GM19397 (cell line): ENCODE measurements around the gene RLN3.

Experiments
- ATAC-seq: cut with Tn5 transposase; IDR thresholded peaks from one replicate; pipeline ENCODE4 v1.9.1; 2021; ENCODE audit warnings: mild to moderate bottlenecking, moderate library complexity; ENCODE audit not compliant: unreplicated experiment

Gene RLN3

DNA sequence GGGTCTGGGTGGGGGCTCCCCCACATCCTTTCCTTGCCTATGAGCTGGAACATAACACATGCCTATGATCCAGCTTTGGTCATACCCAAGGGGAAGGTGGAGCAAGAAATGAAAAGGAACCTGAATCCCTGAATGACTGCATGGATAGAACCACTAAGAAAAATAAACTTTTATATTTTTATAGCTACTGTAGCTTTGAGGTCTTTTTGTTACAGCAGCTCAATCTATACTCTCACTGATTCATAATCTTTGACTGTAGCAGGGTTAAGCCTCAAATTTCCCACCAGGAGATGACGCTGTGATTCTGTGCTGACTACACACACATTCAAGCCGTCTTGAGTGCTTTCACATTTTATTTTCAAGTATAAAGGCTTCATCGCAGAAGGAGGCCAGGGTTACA, 25.1 kb downstream of the RLN3 start:
- no peak for ATAC-seq

DNA sequence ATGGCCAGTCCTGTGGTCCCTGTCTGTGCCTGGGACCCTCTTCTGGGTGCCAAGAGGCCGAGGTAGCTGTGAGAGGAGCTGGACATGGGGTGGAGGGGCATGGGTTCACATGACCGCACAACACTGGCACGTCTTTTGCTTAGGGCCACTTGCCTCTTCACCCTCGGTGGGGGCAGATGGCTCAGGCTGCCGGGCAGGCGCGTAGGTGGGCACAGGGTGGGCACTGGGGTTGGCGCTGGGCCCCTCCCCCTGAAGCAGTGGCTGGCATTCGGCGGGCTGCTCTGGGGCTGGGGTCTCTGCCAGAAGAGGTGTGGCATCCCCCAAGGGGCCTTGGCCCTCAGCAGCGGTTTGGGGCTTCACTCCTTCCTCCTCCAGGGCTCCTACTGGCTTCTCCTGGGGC, 25.6 kb downstream of the RLN3 start:
- no peak for ATAC-seq

DNA sequence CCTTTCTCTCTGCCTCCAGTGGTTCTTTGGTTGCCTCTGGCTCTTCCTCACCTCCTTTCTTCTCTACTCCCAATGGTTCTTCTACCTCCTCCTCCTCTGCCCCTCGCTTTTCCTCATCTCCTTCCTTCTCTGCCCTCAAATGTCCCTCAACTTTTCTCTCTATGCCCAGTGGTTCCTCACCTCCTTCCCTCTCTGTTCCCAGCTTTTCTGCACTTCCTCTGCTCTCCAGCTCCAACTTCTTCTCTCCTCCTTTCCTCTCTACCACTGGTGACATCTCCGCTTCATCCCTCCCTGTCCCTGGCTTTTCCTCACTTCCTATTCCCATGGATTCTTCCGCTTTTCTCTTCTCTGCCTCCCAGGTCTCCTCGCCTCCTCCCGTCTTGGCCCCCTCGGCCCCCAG, 26.2 kb downstream of the RLN3 start:
- ATAC-seq: no peak

DNA sequence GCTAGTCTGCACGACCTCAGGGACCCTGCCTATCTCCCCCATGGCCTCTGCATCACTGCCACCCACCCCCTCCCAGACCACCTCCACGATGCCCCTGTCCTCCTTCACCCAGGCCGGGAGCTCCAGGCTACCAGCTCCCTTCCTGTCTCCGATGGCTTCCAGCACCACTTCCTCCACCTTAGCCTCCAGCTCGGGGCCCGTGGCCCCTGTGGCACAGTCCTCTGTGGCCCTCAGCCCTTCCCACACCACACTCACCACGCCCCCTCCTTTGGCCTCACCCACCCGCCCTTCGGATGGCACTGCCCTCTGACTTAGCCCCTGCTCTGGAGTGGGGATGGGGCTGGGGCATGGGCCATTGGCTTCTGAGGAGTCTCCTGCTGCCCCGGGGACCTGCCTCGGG, 26.8 kb downstream of the RLN3 start:
- no peak for ATAC-seq

DNA sequence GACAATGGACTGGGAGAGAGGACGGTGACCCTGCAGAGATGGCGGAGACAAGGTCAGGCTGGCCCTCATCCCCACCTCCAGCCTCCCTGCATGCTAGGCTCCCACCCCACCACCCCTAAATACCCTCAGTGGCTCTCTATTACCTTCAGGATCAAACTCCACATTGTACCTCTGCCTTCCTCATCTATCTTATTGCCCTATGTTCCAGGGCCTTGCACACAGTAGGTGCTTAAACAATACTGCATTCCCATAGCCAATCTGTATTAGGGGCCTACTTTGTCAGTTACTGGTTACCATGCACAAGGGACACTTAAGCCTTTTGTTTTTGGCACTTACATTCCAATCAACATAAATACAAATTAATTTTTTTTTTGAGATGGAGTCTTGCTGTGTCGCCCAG, 27.4 kb downstream of the RLN3 start:
- ATAC-seq: no peak

DNA sequence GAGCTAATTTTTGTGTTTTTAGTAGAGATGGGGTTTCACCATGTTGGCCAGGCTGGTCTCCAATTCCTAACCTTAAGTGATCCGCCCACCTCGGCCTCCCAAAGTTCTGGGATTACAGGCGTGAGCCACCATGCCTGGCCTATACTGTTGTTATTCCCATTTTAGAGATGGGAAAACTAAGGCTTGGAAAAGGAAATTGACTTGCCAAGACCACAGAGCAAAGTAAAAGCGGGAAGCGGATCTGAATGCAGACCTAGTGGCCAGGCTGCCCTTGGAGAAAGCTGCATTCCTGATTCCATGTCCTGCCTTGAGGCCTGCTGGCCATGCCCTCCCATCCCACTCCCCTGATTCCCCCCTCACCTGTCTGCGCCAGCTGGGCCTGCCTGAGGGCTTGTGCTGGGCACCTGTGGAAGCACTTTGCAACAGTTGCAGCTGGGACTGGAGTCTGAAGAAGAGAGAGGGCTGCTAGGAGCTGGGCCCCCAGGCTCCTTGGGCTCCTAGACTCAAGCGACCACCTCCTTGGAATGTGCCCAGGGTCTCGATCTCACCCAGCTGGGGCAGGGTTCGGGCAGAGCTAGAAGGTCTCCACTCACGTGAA, 28.2 kb downstream of the RLN3 start:
- ATAC-seq: no peak

DNA sequence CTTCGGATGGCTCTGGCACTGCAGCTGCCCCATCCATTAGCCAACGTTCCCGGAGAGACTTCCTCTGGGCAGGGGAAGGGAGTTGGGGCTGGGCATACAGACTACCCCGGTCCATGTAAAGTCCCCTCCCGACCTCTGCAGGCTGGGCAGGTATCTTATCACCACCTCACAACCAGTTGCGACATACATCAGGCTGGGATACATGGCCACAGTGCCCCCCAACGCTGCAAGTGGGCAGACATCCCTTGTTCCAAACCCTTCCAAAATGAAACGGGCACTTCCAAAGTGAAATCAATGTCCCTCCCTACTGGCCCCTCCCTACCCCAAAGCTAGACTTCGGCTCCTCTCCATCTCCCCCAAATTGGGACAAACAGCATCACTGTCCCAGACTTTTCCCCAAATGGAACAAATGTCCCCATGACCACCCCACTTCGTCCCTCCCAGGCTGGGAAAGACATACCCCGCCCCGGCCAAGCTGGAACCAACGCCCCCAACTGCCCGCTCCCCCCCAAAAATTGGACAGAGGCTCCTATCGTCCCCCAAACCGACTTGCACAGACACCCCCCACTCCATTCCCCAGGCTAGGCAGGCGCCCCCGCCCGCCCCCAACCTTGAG, 28.9 kb downstream of the RLN3 start:
- no peak for ATAC-seq

DNA sequence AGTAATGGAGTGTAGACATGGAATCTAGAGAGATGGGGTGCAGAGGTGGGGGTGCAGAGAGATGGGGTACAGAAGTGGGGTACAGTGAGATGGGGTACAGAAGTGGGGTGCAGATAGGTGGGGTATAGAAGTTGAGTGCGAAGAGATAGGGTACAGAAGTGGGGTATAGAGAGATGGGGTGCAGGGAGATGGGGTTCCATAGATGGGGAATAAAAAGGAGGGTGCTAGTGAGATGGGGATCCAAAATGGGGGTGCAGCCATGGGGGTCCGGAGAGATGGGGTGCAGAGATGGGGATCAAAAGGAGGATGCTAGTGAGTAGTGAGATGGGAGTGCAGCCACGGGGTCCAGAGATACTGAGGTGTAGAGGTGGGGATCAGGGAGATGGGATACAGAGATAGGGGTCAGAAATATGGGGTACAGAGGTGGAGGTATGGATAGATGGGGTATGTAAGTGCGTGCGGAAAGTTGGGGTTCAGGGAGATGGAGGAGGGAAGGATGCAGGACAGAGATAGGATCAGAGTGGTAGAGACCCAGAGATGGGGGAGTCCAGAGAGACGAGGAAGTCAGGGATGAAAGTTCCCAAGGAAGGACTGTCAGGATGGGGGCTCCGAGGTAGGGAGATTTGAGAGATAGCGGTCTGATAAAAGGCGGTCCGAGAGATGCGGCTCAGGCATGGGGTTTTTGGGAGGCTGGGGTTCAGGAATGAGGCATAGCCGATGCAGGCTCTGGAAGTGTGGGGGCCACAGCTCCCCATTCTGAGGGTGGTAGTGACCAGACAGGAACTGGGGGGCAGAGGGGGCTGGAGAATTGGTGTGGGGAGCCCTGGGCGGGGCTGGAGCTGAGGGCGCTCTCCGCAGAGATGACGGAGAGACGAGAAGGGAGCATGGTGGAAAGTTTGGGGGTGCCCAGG, 30.5 kb downstream of the RLN3 start:
- ATAC-seq: no peak

DNA sequence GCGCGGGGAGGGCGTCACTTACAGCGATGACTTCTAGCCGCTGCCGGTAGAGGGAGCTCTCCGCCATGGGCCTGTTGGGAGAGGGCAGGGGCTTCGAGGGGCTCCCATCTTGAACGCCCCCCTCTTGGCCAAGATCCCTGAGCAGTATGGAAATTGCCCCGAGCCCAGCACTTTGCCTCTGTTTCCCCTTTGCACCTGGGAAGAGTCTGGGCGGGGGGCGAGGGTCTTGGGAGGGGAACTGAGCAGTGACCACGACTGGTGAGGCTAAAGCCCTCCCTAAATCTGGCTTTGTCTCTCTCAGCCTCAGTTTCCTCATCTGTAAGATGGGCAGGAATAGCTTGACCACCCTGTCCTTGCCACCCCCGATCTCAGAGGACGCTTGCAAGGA, 31.1 kb downstream of the RLN3 start:
- no peak for ATAC-seq

DNA sequence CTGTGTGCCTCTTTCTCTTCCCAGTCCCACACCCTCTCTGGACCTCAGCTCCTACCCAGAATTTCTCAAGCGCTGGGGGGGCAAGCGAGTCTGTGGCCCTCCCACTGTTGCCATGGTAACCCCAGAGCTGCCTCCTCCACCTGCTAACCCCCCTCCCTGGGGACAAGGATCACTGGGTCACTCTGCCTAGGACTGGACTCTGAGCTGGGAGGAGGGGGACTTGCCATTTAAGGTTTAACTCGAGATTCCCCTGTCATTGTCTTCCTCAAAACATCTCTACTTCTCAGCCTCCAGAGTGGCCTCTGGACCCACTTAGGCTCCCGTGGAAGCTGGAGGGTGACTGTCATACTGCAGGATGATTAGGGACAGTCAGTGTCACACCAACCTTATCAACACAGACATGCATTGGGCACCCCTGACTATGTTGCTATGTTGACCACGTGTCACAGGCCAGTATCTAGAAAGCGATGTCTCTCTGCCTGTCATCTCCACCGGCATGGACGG, 31.8 kb downstream of the RLN3 start:
- ATAC-seq: no peak

DNA sequence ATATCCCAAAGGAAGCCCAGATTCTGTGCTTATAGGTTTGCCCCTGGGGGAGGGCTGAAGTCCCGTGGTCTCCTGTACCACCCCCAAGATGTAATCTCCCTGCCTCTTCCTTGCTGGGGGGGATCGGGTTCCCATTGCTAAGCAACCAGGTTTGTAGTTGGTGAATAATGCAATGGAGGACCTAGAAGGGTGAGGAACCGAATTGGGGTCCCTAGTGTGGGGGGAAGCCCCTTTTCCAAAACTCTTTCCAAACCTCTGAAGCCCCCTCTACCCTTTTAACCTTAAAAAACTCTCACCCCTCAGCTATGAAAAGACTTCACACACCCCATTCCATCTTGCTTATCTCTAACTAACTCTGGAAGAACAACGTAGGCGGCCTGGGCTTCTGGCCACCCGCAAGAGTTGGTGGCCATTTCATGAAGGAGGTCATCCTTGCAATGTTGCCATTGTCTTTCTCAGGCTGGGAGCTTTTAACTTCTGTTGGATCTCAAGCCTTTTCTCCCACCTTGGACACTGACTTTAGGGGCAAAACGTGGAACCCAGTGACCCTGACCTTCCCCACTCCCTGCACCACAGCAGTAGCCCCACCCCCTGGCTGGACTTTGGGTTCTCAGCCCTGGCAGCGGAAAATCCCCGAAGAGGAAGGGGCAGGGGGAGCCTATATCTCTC, 33.3 kb downstream of the RLN3 start:
- no peak for ATAC-seq

DNA sequence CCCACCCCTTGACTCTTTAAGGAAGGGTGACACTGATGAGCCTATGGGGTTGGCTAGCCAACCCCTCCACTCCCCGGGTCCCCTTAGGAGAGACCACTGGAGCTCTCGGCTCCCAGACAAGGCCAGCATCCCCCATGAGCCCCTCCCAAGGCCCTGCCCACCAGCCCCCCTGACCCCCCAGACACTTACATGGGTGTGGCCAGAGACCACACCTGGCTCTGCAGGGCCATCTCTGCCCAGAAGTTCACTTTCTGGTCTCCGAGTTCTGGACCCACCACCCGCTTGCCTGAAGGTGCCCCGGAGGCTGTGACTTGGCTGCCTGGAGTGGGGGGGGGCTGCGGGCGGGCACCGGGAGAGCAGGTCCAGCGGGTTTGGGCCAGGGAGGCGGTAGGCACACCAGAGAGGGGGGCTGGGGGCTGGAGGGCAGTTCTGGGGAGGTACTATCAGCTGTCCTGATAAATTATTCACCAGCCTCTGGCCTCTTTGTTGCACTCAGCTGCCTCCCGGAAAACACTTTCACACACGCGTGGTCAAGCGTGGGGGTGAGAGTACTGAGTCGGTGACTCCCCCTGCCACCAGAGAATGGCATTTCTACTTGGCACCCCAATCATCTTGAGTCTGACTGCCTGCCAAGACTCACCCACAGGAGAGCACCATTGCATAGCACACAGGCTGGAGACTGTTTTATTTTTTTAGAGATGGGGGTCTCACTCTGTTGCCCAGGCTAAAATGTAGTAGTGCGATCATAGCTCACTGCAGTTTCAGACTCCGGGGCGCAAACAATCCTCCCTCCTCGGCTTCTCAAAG, 34.0 kb downstream of the RLN3 start, which contains the start of gene PALM3:
PALM3 (minus strand) TSS at position 326 of the 807 bp plus-strand sequence; CDS start at position 230, 96 bp downstream.
- ATAC-seq: no peak

DNA sequence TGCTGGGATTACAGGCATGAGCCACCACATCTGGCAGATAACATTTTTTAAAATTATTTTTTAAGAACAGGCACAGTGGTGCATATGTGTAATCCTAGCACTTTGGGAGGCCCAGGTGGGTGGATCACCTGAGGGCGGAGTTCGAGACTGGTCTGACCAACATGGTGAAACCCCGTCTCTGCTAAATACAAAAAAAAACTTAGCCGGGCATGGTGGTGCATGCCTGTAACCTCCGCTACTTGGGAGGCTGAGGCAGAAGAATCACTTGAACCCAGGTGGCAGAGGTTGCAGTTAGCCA, 34.6 kb downstream of the RLN3 start:
- no peak for ATAC-seq

DNA sequence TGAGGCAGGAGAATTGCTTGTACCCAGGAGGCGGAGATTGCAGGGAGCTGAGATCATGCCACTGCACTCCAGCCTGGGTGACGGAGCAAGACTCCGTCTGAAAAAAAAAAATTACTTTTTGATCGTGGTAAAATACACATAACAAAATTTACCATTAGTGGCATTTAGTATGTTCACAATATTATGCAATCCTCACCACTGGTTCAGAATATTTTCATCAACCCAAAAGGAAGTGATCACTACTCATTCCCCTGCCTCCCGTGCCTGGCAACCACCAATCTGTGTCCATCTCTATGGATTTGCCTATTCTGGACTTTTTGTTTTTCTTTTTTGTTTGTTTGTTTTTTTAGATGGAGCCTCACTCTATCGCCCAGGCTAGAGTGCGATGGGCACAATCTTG, 35.2 kb downstream of the RLN3 start:
- no peak for ATAC-seq

DNA sequence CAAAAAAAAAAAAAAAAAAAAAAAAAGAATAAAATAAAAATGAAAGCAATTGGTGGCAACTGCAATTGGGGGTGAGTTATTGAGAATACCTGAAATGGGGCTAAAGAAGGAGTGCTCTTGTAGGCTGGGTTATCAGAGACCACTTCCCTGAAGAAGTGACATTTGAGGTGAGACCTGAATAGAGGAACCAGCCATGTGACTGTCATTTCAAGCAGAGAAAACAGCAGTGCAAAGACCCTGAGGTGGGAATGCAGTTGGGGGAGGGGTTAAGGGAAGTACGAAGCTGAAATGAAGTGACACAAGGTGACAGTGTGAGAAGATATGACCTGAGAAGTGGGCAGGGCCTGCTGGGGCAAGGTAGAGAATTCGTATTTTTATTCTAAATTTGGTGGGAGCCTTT, 38.2 kb downstream of the RLN3 start:
- ATAC-seq: no peak

DNA sequence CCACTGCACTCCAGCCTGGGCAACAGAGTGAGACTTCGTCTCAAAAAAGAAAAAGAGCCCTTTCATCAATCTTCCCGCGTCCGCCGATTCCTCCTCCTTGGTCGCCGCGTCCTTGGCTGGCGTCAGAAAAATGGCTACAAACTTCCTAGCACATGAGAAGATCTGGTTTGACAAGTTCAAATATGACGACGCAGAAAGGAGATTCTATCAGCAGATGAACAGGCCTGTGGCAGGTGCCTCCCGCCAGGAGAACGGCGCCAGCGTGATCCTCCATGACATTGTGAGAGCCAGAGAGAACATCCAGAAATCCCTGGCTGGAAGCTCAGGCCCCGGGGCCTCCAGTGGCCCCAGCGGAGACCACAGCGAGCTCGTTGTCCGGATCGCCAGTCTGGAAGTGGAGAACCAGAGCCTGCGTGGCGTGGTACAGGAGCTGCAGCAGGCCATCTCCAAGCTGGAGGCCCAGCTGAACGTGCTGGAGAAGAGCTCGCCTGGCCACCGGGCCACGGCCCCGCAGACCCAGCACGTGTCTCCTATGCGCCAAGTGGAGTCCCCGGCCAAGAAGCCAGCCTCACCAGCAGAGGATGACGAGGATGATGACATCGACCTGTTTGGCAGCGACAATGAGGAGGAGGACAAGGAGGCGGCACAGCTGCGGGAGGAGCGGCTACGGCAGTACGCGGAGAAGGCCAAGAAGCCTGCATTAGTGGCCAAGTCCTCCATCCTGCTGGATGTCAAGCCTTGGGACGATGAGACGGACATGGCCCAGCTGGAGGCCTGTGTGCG, 42.5 kb downstream of the RLN3 start:
- ATAC-seq: no peak

DNA sequence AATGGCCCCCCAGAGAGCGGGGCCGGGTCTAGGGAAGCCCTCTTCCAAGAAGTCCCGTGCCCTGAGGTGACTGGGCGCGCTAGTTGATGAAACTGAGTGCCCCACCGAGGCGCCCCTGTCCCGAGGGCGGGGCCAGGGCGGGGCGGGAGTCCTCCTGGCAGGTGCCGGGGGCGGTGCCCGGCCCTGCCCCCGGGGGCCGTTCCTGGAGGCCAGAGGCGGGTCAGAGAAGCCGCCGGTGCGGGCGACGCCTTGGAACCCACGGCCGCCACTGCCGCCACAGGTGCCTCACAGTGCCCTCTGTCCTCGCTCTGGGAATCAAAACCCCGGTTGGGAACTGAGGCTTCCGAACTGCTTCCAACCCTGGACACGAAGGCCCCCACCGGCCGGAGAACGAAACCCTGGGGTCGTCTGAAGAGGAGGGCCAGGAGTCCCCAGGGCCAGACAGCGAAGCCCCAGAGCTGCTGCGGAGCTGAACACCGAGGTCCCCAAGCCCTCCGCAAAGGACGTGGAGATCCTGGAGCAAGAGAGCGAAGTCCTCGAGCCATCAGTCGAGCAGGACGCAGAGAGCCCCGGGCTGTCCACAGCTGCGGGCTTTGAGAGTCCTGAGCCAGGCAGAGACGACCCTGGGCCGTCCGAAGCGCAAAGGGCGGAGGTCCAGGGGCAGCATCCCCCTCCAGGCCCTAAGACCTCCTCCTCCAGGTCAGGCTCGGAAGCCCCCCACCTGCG, 44.8 kb downstream of the RLN3 start, which contains the start of gene MISP3:
MISP3 (plus strand) TSS at position 252 of the 726 bp plus-strand sequence. CDS start 524 bp downstream, outside the sequence.
- ATAC-seq: peak; percentile 16

DNA sequence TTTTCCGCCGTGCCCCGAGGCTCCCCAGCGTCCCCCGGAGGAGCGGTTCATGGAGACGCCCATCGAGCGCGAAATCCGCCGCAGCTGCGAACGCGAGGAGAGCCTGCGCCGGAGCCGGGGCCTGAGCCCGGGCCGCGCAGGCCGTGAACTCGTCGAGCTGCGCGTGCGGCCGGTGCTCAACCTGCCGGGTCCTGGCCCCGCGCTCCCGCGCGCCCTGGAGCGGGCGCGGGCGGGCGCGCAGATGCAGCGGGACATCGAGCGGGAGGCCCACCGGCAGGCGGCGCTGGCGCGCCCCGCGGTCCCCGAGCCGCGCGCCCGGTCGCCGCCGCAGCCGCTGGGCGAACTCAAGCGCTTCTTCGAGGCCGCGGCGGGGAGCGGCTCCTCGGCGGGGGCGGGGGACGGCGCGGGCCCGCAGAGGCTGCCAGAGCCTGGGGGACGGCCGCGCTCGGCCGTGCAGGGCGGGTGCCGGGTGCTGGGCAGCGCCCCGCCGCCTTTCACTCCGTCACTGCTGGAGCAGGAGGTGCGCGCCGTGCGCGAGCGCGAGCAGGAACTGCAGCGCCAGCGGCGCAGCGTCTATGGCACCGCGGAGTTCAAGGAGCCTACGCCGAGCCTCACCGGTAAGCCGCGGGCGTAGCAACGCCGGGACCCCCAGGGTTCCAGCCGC, 45.4 kb downstream of the RLN3 start:
- ATAC-seq: peak; percentile 54
